Thymus (tissue), 14 donors: ENCODE results near the gene SUMF1. TPM values are rescaled to one million over a fixed set of nuclear protein-coding genes. Genes with fewer than 3 reads are reported as not detected.
A peak's percentile ranks its signal among the peaks of the same experiment; 100 is the strongest.

Source experiments
- DNase-seq, 9 donors: peaks; one replicate each; pipeline ENCODE4 v3.0.0-alpha.2; 2013; ENCODE audit warnings: low spot score in 9 of 9, low read depth in 6 of 9, missing footprints in 1 of 9
- H3K27ac ChIP-seq, 2 donors: one replicate each; pipeline ENCODE4 v1.5.1; 2013; ENCODE audit warnings: control low read depth in 1 of 2, low read depth in 1 of 2, low read length in 1 of 2, mild to moderate bottlenecking in 1 of 2, moderate library complexity in 1 of 2
- H3K27me3 ChIP-seq, 2 donors: one replicate each; pipeline ENCODE4 v1.5.1; 2013; ENCODE audit warnings: low read length in 1 of 2; ENCODE audit not compliant: control insufficient read depth in 2 of 2, insufficient read depth in 1 of 2
- H3K36me3 ChIP-seq, 2 donors: one replicate each; pipeline ENCODE4 v1.5.1; 2013; ENCODE audit warnings: low read length in 1 of 2, mild to moderate bottlenecking in 1 of 2, moderate library complexity in 1 of 2; ENCODE audit not compliant: control insufficient read depth in 2 of 2, insufficient read depth in 2 of 2
- H3K4me1 ChIP-seq, 2 donors: one replicate each; pipeline ENCODE4 v1.5.1; 2013; ENCODE audit warnings: low read length in 2 of 2; ENCODE audit not compliant: control insufficient read depth in 2 of 2, insufficient read depth in 2 of 2
- H3K4me3 ChIP-seq, 2 donors: one replicate each; pipeline ENCODE4 v1.5.1; 2013; ENCODE audit warnings: low read length in 2 of 2, control low read depth in 1 of 2, mild to moderate bottlenecking in 1 of 2
- H3K9me3 ChIP-seq, 2 donors: one replicate each; pipeline ENCODE4 v1.5.1; 2013; ENCODE audit warnings: low read length in 1 of 2, mild to moderate bottlenecking in 1 of 2; ENCODE audit not compliant: control insufficient read depth in 2 of 2, insufficient read depth in 1 of 2
- WGBS: extraction: QIAGEN DNeasy Blood & Tissue Kit; methylation state at CpG from one replicate; pipeline ENCODE4 v1.1.7; 2013; 5-methylcytosine and 5-hydroxymethylcytosine counted together
- long read RNA-seq, 10 donors: transcript quantifications; one replicate each; lab custom pipeline, GENCODE V29; 2026
- polyA plus RNA-seq: library from polyadenylated mRNA; stranded (reverse); fragments of 200-250 nt; gene quantifications from one replicate; pipeline ENCODE4 v1.2.3, GENCODE V29; 2013
- total RNA-seq: library from RNA; stranded (reverse); fragments of 120-200 nt; gene quantifications from one replicate; pipeline ENCODE4 v1.2.4, GENCODE V29; 2013
- donor health status: healthy.

The SUMF1 gene
- total RNA-seq (18.6 TPM), polyA plus RNA-seq (14.1 TPM)
- long read RNA-seq, donor 1: 0 reads
- long read RNA-seq, donor 2, transcript SUMF1-201 (9 exons, 2,159 nt): major isoform, 7 of 9 reads
- long read RNA-seq, donor 2, partial matches to known transcripts: 0 of 9 reads
- long read RNA-seq, donor 2, other reads (novel, unspliced or antisense): 0 of 9 reads
- long read RNA-seq, donor 3, transcript SUMF1-201 (9 exons, 2,159 nt): major isoform, 8 of 16 reads
- long read RNA-seq, donor 3, partial matches to known transcripts: 6 of 16 reads
- long read RNA-seq, donor 3, other reads (novel, unspliced or antisense): 0 of 16 reads
- long read RNA-seq, donor 4, partial matches to known transcripts: 0 of 2 reads
- long read RNA-seq, donor 4, other reads (novel, unspliced or antisense): 0 of 2 reads
- long read RNA-seq, donor 5, transcript SUMF1-201 (9 exons, 2,159 nt): major isoform, 10 of 11 reads
- long read RNA-seq, donor 5, partial matches to known transcripts: 0 of 11 reads
- long read RNA-seq, donor 5, other reads (novel, unspliced or antisense): 0 of 11 reads
- long read RNA-seq, donor 6, partial matches to known transcripts: 0 of 2 reads
- long read RNA-seq, donor 6, other reads (novel, unspliced or antisense): 0 of 2 reads
- long read RNA-seq, donor 7, partial matches to known transcripts: 0 of 2 reads
- long read RNA-seq, donor 7, other reads (novel, unspliced or antisense): 0 of 2 reads
- long read RNA-seq, donor 8, transcript SUMF1-201 (9 exons, 2,159 nt): major isoform, 6 of 6 reads
- long read RNA-seq, donor 8, partial matches to known transcripts: 0 of 6 reads
- long read RNA-seq, donor 8, other reads (novel, unspliced or antisense): 0 of 6 reads
- long read RNA-seq, donor 9, partial matches to known transcripts: 8 of 10 reads
- long read RNA-seq, donor 9, other reads (novel, unspliced or antisense): 0 of 10 reads
- long read RNA-seq, donor 10, transcript SUMF1-201 (9 exons, 2,159 nt): major isoform, 6 of 6 reads
- long read RNA-seq, donor 10, partial matches to known transcripts: 0 of 6 reads
- long read RNA-seq, donor 10, other reads (novel, unspliced or antisense): 0 of 6 reads

GRCh38 chr3:4466741-4467521 lies at the start of gene SUMF1:
Gene SUMF1, minus strand, starts transcription at chr3:4467269. Its CDS starts 24 bp downstream, at chr3:4467245.
- H3K27ac ChIP-seq: peak within 1 kb of the TSS; percentile 68 to 96
- H3K4me1 ChIP-seq: peaks cover 5 to 12% of the 10 kb centered on the region in 2 donors
- H3K36me3 ChIP-seq: no peaks in the 10 kb centered on the region
- H3K4me3 ChIP-seq: peak within 1 kb of the TSS; percentile 80 to 99
- peak; percentile 56 to 86 (median 74) for DNase-seq
- no peaks in the 10 kb centered on the region for H3K9me3 ChIP-seq
- 2% methylated on average over 47 of the region's 47 CpGs for WGBS
- H3K27me3 ChIP-seq: no peaks in the 10 kb centered on the region

GRCh38 chr3:4515916-4516579 lies 49.0 kb upstream of the SUMF1 start:
- Histone ChIP-seq H3K27me3 (no peaks in the 10 kb centered on the region), H3K4me3 (no peak overlapping the region), H3K9me3 (no peaks in the 10 kb centered on the region), H3K27ac (peak overlapping the region in 1 of 2 donors; percentile 36), H3K36me3 (peaks cover 6 to 13% of the 10 kb centered on the region in 2 donors), H3K4me1 (peaks cover 41 to 58% of the 10 kb centered on the region in 2 donors)
- 91% methylated on average over 7 of the region's 7 CpGs for WGBS
- no peak for DNase-seq

GRCh38 chr3:4514916-4515315 lies 47.8 kb upstream of the SUMF1 start:
- H3K4me3 ChIP-seq: no peak overlapping the region
- H3K9me3 ChIP-seq: no peaks in the 10 kb centered on the region
- H3K4me1 ChIP-seq: peaks cover 41 to 62% of the 10 kb centered on the region in 2 donors
- no peaks in the 10 kb centered on the region for H3K27me3 ChIP-seq
- 94% methylated on average over 1 of the region's 1 CpG for WGBS
- no peak for DNase-seq
- no peak overlapping the region for H3K27ac ChIP-seq
- peaks cover 5 to 9% of the 10 kb centered on the region in 2 donors for H3K36me3 ChIP-seq

- no peaks in the 10 kb centered on the region for H3K27me3 ChIP-seq
- peaks cover 37 to 56% of the 10 kb centered on the region in 2 donors for H3K4me1 ChIP-seq
- H3K36me3 ChIP-seq: peaks cover 9% of the 10 kb centered on the region in 2 donors
- H3K27ac ChIP-seq: no peak overlapping the region
- WGBS: 97% methylated on average over 5 of the region's 5 CpGs
- no peak for DNase-seq
- H3K9me3 ChIP-seq: no peaks in the 10 kb centered on the region
- no peak overlapping the region for H3K4me3 ChIP-seq
These were observed 47.3 kb upstream of the SUMF1 start for GRCh38 chr3:4514321-4514720.

- H3K36me3 ChIP-seq: peaks cover 5 to 9% of the 10 kb centered on the region in 2 donors
- H3K27ac ChIP-seq: peak overlapping the region in 1 of 2 donors; percentile 80
- H3K4me3 ChIP-seq: no peak overlapping the region
- DNase-seq: peak in 4 of 9 donors; percentile 62 to 82 (median 68)
- 36% methylated on average over 15 of the region's 15 CpGs for WGBS
- H3K9me3 ChIP-seq: no peaks in the 10 kb centered on the region
- H3K27me3 ChIP-seq: no peaks in the 10 kb centered on the region
- H3K4me1 ChIP-seq: peaks cover 31 to 50% of the 10 kb centered on the region in 2 donors
These were observed 46.0 kb upstream of the SUMF1 start for GRCh38 chr3:4512895-4513616.

- peaks cover 27 to 46% of the 10 kb centered on the region in 2 donors for H3K4me1 ChIP-seq
- 83% methylated on average over 7 of the region's 7 CpGs for WGBS
- H3K27ac ChIP-seq: peak overlapping the region in 1 of 2 donors; percentile 80
- no peak for DNase-seq
- no peak overlapping the region for H3K4me3 ChIP-seq
- no peaks in the 10 kb centered on the region for H3K9me3 ChIP-seq
- peaks cover 5 to 9% of the 10 kb centered on the region in 2 donors for H3K36me3 ChIP-seq
- H3K27me3 ChIP-seq: no peaks in the 10 kb centered on the region
These were observed 44.6 kb upstream of the SUMF1 start for GRCh38 chr3:4511491-4512262.

- peaks cover 33 to 53% of the 10 kb centered on the region in 2 donors for H3K4me1 ChIP-seq
- H3K27ac ChIP-seq: no peak overlapping the region
- H3K27me3 ChIP-seq: no peaks in the 10 kb centered on the region
- peaks cover 5 to 9% of the 10 kb centered on the region in 2 donors for H3K36me3 ChIP-seq
- 97% methylated on average over 5 of the region's 5 CpGs for WGBS
- H3K9me3 ChIP-seq: no peaks in the 10 kb centered on the region
- no peak overlapping the region for H3K4me3 ChIP-seq
- DNase-seq: no peak
These were observed 43.1 kb upstream of the SUMF1 start for GRCh38 chr3:4509983-4510755.
